ENCODE measurements around the gene FBXO8. TPM values are rescaled to one million over a fixed set of nuclear protein-coding genes. Genes with fewer than 3 reads are reported as not detected.

Gene FBXO8
- total RNA-seq, 1 experiment from 2014 or later: 11.7 TPM

- no peak for DNase-seq (ENCODE audit: low spot score)
- TF ChIP-seq CTCF (conservative IDR thresholded peaks at IDR 0.05; ENCODE audit: low read depth, low read length) (no peak), EZH2 (IDR thresholded peaks at IDR 0.05; ENCODE audit: borderline replicate concordance, low read depth, low read length, poor library complexity, severe bottlenecking) (no peak)
- H3K27me3 ChIP-seq (replicated peaks; ENCODE audit: insufficient read depth, low read depth, low read length, poor library complexity): no peaks in the 10 kb centered on the region
- POLR2A ChIA-PET (ENCODE audit: low non-redundant PET): no interaction called here
- no peaks in the 10 kb centered on the region for H3K4me1 ChIP-seq (ENCODE audit: insufficient read depth, low read length, poor library complexity, severe bottlenecking)
- CTCF ChIA-PET: no interaction called here
- H3K4me3 ChIP-seq (ENCODE audit: low read depth, low read length, poor library complexity, severe bottlenecking): no peak overlapping the region
- BruUV-seq (replicated peaks): no TSS peak
- no peaks in the 10 kb centered on the region for H3K9me3 ChIP-seq (ENCODE audit: low read depth, low read length, poor library complexity, severe bottlenecking)
- intact Hi-C loops (cut with micrococcal nuclease; ENCODE audit: unreplicated experiment): no loop called here
- H3K36me3 ChIP-seq (ENCODE audit: insufficient read depth, low read length, poor library complexity, severe bottlenecking): no peaks in the 10 kb centered on the region
- H3K27ac ChIP-seq (ENCODE audit: low read depth, low read length, poor library complexity, severe bottlenecking): no peak overlapping the region
Measured at GRCh38 chr4:174244441-174244840, 39.0 kb downstream of the FBXO8 start.

- Histone ChIP-seq H3K9me3 (ENCODE audit: low read depth, low read length, poor library complexity, severe bottlenecking) (no peaks in the 10 kb centered on the region), H3K36me3 (ENCODE audit: insufficient read depth, low read length, poor library complexity, severe bottlenecking) (no peaks in the 10 kb centered on the region), H3K27me3 (replicated peaks; ENCODE audit: insufficient read depth, low read depth, low read length, poor library complexity) (no peaks in the 10 kb centered on the region), H3K4me3 (ENCODE audit: low read depth, low read length, poor library complexity, severe bottlenecking) (no peak overlapping the region), H3K4me1 (ENCODE audit: insufficient read depth, low read length, poor library complexity, severe bottlenecking) (no peaks in the 10 kb centered on the region), H3K27ac (ENCODE audit: low read depth, low read length, poor library complexity, severe bottlenecking) (no peak overlapping the region)
- CTCF ChIA-PET: no interaction called here
- intact Hi-C loops (cut with micrococcal nuclease; ENCODE audit: unreplicated experiment): no loop called here
- no TSS peak for BruUV-seq (replicated peaks)
- POLR2A ChIA-PET (ENCODE audit: low non-redundant PET): no interaction called here
- no peak for DNase-seq (ENCODE audit: low spot score)
- TF ChIP-seq CTCF (conservative IDR thresholded peaks at IDR 0.05; ENCODE audit: low read depth, low read length) (no peak), EZH2 (IDR thresholded peaks at IDR 0.05; ENCODE audit: borderline replicate concordance, low read depth, low read length, poor library complexity, severe bottlenecking) (no peak)
Measured at GRCh38 chr4:174241162-174241561, 42.3 kb downstream of the FBXO8 start.

GRCh38 chr4:174236359-174236758, 47.1 kb downstream of the FBXO8 start:
- CTCF ChIA-PET: no interaction called here

More at GRCh38 chr4:174236359-174236758, 47.1 kb downstream of the FBXO8 start:
- no peak for TF ChIP-seq EZH2 (IDR thresholded peaks at IDR 0.05; ENCODE audit: borderline replicate concordance, low read depth, low read length, poor library complexity, severe bottlenecking)
- TF ChIP-seq CTCF (conservative IDR thresholded peaks at IDR 0.05; ENCODE audit: low read depth, low read length): no peak
- Histone ChIP-seq H3K4me3 (ENCODE audit: low read depth, low read length, poor library complexity, severe bottlenecking) (no peak overlapping the region), H3K4me1 (ENCODE audit: insufficient read depth, low read length, poor library complexity, severe bottlenecking) (no peaks in the 10 kb centered on the region), H3K27me3 (replicated peaks; ENCODE audit: insufficient read depth, low read depth, low read length, poor library complexity) (no peaks in the 10 kb centered on the region), H3K9me3 (ENCODE audit: low read depth, low read length, poor library complexity, severe bottlenecking) (no peaks in the 10 kb centered on the region), H3K36me3 (ENCODE audit: insufficient read depth, low read length, poor library complexity, severe bottlenecking) (no peaks in the 10 kb centered on the region), H3K27ac (ENCODE audit: low read depth, low read length, poor library complexity, severe bottlenecking) (no peak overlapping the region)
- intact Hi-C loops (cut with micrococcal nuclease; ENCODE audit: unreplicated experiment): no loop called here
- no peak for DNase-seq (ENCODE audit: low spot score)
- POLR2A ChIA-PET (ENCODE audit: low non-redundant PET): no interaction called here
- BruUV-seq (replicated peaks): no TSS peak
